Left ventricle myocardium inferior (tissue), 1 donor: ENCODE measurements around the gene NEMP2. TPM values are rescaled to one million over a fixed set of nuclear protein-coding genes. Genes with fewer than 3 reads are reported as not detected.

ENCODE experiments used
- DNase-seq: peaks from one replicate; pipeline ENCODE4 v3.0.0-alpha.2; 2020
- H3K27ac ChIP-seq: fragments of 200-600 bp; replicated peaks from 2 replicates; pipeline ENCODE4 v1.8.0; 2021
- H3K27me3 ChIP-seq: fragments of 200-600 bp; 2 replicates; pipeline ENCODE4 v1.8.0; 2021; ENCODE audit warnings: low read depth
- H3K36me3 ChIP-seq: fragments of 200-600 bp; 2 replicates; pipeline ENCODE4 v1.8.0; 2021
- H3K4me1 ChIP-seq: fragments of 200-600 bp; 2 replicates; pipeline ENCODE4 v1.8.0; 2021
- H3K4me3 ChIP-seq: fragments of 200-600 bp; 2 replicates; pipeline ENCODE4 v1.8.0; 2021; ENCODE audit warnings: mild to moderate bottlenecking, moderate library complexity
- H3K9me3 ChIP-seq: fragments of 200-600 bp; replicated peaks from 2 replicates; pipeline ENCODE4 v1.8.0; 2021
- CTCF ChIP-seq: fragments of 200-600 bp; IDR thresholded peaks from 2 replicates; pipeline ENCODE4 v1.8.0; 2021; ENCODE audit warnings: antibody characterized with exemption, mild to moderate bottlenecking, borderline replicate concordance
- intact Hi-C: fragments of 100-400 bp; cut with micrococcal nuclease; formaldehyde crosslinking; loops from one replicate; pipeline ENCODE4 v1.11.0; 2022
- total RNA-seq: library from RNA; stranded (reverse); fragmentation: NEBNext Ultra II Directional; extraction: Animal tissue kit (Norgen Biotek cat#: 25700); gene quantifications from one replicate; pipeline ENCODE4 v1.2.1, GENCODE V29; 2021
- donor health status: DM: no; HTN: yes; CAD: no; lungs with severe emphysema.

NEMP2 gene
- total RNA-seq, 1 donor from 2014 or later: 1.5 TPM

DNA sequence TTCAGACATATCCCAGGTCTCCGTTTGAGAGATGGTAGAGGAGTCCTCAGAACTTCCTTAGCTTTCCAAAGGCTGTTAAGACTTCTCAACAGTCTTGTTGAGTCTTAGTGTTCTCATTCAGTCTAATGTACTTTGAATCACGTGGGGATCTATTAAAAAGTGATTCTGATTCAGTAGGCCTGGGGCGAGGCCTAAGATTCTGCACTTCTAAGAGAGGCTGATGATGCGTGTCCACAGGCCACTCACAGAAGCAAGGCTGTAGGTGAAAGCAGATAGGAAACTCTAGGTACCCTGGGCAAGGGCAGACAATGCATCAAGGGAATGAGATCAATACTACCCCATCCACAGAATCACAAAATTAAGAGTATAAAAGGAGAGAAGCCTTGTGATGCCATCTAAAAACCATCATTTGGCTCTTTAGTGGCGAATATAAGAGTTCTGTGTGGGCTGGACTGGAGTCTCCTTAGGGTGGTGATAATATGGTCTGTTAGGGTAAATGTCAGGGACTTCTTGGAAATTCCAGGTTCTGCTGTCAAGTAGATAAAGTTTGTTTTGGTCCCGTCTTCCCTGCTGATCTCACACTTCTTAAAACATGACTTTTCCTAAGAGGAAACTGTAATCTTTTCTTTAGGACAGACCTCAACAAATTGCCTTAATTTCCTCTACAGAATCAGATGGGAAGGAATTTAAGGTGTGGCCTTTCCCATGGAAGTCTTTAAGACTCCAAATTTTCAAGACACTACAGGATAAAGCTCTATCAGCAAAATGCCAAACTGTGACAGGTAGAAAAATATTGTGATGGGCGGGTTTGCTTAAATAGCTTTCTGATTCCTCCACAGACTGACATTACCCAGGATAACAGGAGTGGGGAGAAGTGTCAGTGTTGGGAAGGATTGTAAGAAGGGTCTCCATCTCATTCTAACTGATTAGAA lies 45.7 kb upstream of the NEMP2 start:
- Histone ChIP-seq H3K9me3 (no peaks in the 10 kb centered on the region), H3K27me3 (no peaks in the 10 kb centered on the region), H3K4me1 (peaks cover 61% of the 10 kb centered on the region), H3K4me3 (no peak overlapping the region), H3K27ac (peak overlapping the region; percentile 73), H3K36me3 (no peaks in the 10 kb centered on the region)
- intact Hi-C loops: loop anchor here (10.0 kb wide), 1 partner anchor 65 kb away; the partner anchor contains the start of gene NAB1
- DNase-seq: no peak
- no peak for TF ChIP-seq CTCF

DNA sequence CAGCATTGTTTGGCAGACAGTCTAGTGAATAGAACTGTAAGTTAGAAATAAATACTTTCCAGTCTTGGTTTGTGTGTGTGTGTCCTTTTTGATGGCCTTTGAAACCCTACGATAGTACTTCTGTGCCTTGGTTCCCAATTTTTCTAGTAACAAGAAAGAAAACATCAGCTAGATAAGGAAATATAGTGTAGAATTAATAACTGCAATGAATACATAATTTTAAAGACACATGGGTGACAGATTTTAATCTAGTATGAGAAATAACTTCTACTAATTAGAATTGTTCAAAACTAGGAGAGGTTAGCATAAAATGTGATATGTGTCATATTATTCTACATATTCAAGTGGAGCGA lies 44.5 kb upstream of the NEMP2 start:
- H3K36me3 ChIP-seq: no peaks in the 10 kb centered on the region
- no peak overlapping the region for H3K4me3 ChIP-seq
- H3K4me1 ChIP-seq: peaks cover 49% of the 10 kb centered on the region
- DNase-seq: no peak
- H3K27me3 ChIP-seq: no peaks in the 10 kb centered on the region
- no peak for TF ChIP-seq CTCF
- H3K9me3 ChIP-seq: no peaks in the 10 kb centered on the region
- intact Hi-C loops: no loop called here
- H3K27ac ChIP-seq: peak overlapping the region; percentile 73

DNA sequence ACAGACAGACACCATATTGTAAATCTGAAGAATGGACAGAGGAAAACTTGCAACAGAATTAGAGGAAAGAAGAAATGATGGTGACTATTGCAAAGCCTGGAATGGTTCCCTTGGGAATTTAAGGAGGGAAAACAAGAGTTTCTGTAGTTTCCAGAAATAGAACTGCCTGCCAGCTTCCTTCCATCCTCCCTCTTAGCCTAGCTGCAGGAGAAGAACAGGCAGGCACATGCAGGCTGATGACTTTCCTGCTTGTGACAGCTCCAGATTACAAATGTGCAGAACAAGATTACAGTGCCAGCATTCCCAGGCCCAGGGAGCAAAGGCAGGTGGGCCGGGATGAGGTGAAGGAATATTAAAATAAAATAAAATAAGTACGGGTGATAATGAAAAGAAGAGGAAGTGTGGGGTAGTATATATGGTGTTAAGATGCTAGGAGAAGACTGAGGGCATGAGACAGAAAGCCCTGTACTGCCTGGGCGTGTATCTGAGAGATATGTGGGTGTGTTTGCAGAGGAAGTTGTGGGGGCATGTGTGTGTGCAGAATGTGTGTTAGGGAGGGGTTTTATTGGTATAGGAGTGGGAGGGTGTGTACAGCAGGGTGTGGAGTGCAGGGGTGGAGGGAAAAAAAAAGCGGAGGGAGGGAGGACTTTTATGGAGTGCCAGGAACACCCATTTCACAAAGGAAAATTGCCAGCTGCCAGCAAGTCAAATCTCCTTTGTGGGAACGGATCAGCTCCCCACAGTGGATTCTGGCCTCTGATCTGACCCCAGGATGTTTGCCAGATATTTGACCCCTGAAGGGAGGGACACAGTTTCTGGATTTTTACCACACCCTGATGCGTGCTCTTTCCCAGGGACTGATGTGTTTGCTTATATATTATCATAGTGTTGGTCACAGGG lies 43.9 kb upstream of the NEMP2 start:
- intact Hi-C loops: no loop called here
- H3K4me1 ChIP-seq: peaks cover 43% of the 10 kb centered on the region

DNA sequence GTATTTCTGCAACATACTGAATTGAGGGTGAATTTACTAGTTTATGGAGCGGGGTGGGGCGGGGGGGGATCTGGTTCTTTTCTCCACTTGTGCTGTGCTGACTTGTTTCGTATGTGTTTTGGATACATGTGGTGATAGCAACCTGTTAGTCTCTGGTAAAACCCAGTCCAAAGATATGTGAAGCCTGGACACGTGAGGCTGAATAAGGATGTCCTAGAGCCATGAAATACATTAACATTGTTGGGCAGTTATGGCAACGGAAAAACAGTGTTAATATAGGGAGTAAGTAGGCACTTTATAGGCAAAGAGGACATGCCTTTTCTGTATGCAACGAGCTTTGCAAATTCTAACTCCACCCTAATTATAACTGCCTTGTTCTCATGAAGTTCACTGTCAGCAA lies 42.1 kb upstream of the NEMP2 start:
- Histone ChIP-seq H3K4me3 (no peak overlapping the region), H3K27ac (peak overlapping the region; percentile 73), H3K9me3 (no peaks in the 10 kb centered on the region), H3K4me1 (peaks cover 26% of the 10 kb centered on the region), H3K36me3 (no peaks in the 10 kb centered on the region), H3K27me3 (no peaks in the 10 kb centered on the region)
- intact Hi-C loops: no loop called here
- DNase-seq: no peak
- TF ChIP-seq CTCF: no peak

More for the DNA sequence above, 43.9 kb upstream of the NEMP2 start:
- H3K27ac ChIP-seq: peak overlapping the region; percentile 73
- no peaks in the 10 kb centered on the region for H3K36me3 ChIP-seq
- H3K9me3 ChIP-seq: no peaks in the 10 kb centered on the region
- DNase-seq: no peak
- peak overlapping the region; percentile 29 for H3K4me3 ChIP-seq
- peak; percentile 48 for TF ChIP-seq CTCF
- H3K27me3 ChIP-seq: no peaks in the 10 kb centered on the region

DNA sequence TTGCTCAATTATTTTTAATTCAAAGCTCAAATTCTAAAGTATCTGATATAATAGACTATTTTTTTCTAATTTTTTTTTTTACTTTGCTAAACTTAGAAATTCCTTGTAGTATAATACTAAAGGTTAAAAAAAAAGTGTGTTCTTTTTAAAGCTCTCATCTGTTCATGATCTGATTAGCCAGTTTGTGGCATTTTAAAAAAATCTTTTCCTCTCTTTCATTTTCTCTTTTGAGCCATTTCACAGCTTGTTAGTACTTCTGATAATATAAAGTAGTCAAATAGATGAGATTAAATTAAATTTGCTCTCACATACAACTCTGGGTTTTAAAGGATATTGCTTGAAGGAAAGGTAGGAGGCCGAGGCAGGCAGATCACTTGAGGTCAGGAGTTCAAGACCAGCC lies 40.7 kb upstream of the NEMP2 start:
- Histone ChIP-seq H3K27ac (no peak overlapping the region), H3K4me1 (peaks cover 26% of the 10 kb centered on the region), H3K4me3 (no peak overlapping the region), H3K36me3 (no peaks in the 10 kb centered on the region), H3K9me3 (no peaks in the 10 kb centered on the region), H3K27me3 (no peaks in the 10 kb centered on the region)
- no peak for TF ChIP-seq CTCF
- DNase-seq: no peak
- intact Hi-C loops: no loop called here
